ENCODE measurements around the gene HOXC6. TPM values are rescaled to one million over a fixed set of nuclear protein-coding genes. Genes with fewer than 3 reads are reported as not detected.

HOXC6 gene
- total and polyA plus RNA-seq, 12 donors: 0.03 to 0.36 (median 0.18) TPM; not detected in 6

- Histone ChIP-seq H3K9me3 (no peaks in the 10 kb centered on the region), H3K4me1 (peaks cover 0 to 21% (median 10%) of the 10 kb centered on the region in 9 donors), H3K4me3 (no peak overlapping the region), H3K27me3 (peaks cover 19 to 98% (median 97%) of the 10 kb centered on the region in 7 donors), H3K27ac (no peak overlapping the region), H3K36me3 (no peaks in the 10 kb centered on the region)
- DNase-seq: no peak
- intact Hi-C loops (cut with DNase I): no loop called here
- WGBS, 2 donors: 19 to 25% methylated on average over 3 of the region's 3 CpGs
- no peak for ATAC-seq
- no peak for TF ChIP-seq CTCF (IDR thresholded peaks at IDR 0.05)
These were observed 20.3 kb downstream of the HOXC6 start for GRCh38 chr12:54048406-54049093.

GRCh38 chr12:54049108-54049507, 20.9 kb downstream of the HOXC6 start:
- ATAC-seq (no peak), DNase-seq (no peak)
- WGBS, 2 donors: 17 to 32% methylated on average over 6 of the region's 6 CpGs
- H3K27ac ChIP-seq: no peak overlapping the region
- H3K27me3 ChIP-seq: peaks cover 24 to 99% (median 98%) of the 10 kb centered on the region in 7 donors
- H3K4me3 ChIP-seq: no peak overlapping the region
- no peaks in the 10 kb centered on the region for H3K9me3 ChIP-seq
- TF ChIP-seq CTCF (IDR thresholded peaks at IDR 0.05): no peak
- H3K36me3 ChIP-seq: no peaks in the 10 kb centered on the region
- intact Hi-C loops (cut with DNase I): no loop called here
- peaks cover 0 to 25% (median 10%) of the 10 kb centered on the region in 9 donors for H3K4me1 ChIP-seq

- ATAC-seq (no peak), DNase-seq (no peak)
- Histone ChIP-seq H3K27ac (no peak overlapping the region), H3K4me3 (no peak overlapping the region), H3K27me3 (peaks cover 33 to 99% (median 98%) of the 10 kb centered on the region in 7 donors), H3K9me3 (no peaks in the 10 kb centered on the region), H3K36me3 (no peaks in the 10 kb centered on the region), H3K4me1 (peaks cover 0 to 26% (median 10%) of the 10 kb centered on the region in 9 donors)
- 14 to 19% methylated on average over 2 of the region's 2 CpGs for WGBS, 2 donors
- intact Hi-C loops (cut with DNase I): no loop called here
- TF ChIP-seq CTCF (IDR thresholded peaks at IDR 0.05): no peak
These were observed 22.2 kb downstream of the HOXC6 start for GRCh38 chr12:54050482-54050810.

- Histone ChIP-seq H3K4me1 (peaks cover 0 to 26% (median 10%) of the 10 kb centered on the region in 9 donors), H3K27ac (no peak overlapping the region), H3K36me3 (no peaks in the 10 kb centered on the region), H3K9me3 (no peaks in the 10 kb centered on the region), H3K27me3 (peaks cover 28 to 99% (median 98%) of the 10 kb centered on the region in 7 donors), H3K4me3 (no peak overlapping the region)
- no peak for ATAC-seq
- no peak for TF ChIP-seq CTCF (IDR thresholded peaks at IDR 0.05)
- intact Hi-C loops (cut with DNase I): no loop called here
- DNase-seq: no peak
- 10 to 18% methylated on average over 12 of the region's 12 CpGs for WGBS, 2 donors
These were observed 23.0 kb downstream of the HOXC6 start for GRCh38 chr12:54051026-54051842.
